Stimulated activated CD4-positive, alpha-beta T cell treated with anti-CD3 and anti-CD28 coated beads, Interleukin-2, amount 100 ng/mL, for 48 hours (primary cell): ENCODE data around the gene RAB10.
"Not testable (repeated sequence)": the region's sequence is repeated elsewhere in the genome, so short reads cannot be mapped to it uniquely, and the experiment has no call there.

Experiments used
- DNase-seq, 2 donors: peaks; one replicate each; pipeline ENCODE4 v3.0.0-alpha.2; 2020

The RAB10 gene

GRCh38 chr2:26103752-26104151 is 69.9 kb downstream of the RAB10 start:
- DNase-seq: no peak

- DNase-seq: not testable (repeated sequence)
Observed at GRCh38 chr2:26108701-26109100, 74.8 kb downstream of the RAB10 start.

- DNase-seq: no peak
Observed at GRCh38 chr2:26112201-26112600, 78.3 kb downstream of the RAB10 start.

- DNase-seq: no peak
Observed at GRCh38 chr2:26114151-26114550, 80.3 kb downstream of the RAB10 start.

GRCh38 chr2:26118682-26119081 is 84.8 kb downstream of the RAB10 start:
- DNase-seq: no peak

- DNase-seq: no peak
Observed at GRCh38 chr2:26119521-26119920, 85.6 kb downstream of the RAB10 start.

GRCh38 chr2:26122630-26123029 is 88.7 kb downstream of the RAB10 start:
- DNase-seq: no peak

- no peak for DNase-seq
Observed at GRCh38 chr2:26123426-26123825, 89.5 kb downstream of the RAB10 start.

- no peak for DNase-seq
Observed at GRCh38 chr2:26126074-26126473, 92.2 kb downstream of the RAB10 start.

GRCh38 chr2:26128176-26128575 is 94.3 kb downstream of the RAB10 start:
- no peak for DNase-seq

- no peak for DNase-seq
Observed at GRCh38 chr2:26130763-26131162, 96.9 kb downstream of the RAB10 start.

GRCh38 chr2:26136451-26136850 is 102.6 kb downstream of the RAB10 start:
- DNase-seq: no peak

- no peak for DNase-seq
Observed at GRCh38 chr2:26139269-26140183, 105.6 kb downstream of the RAB10 start.

- no peak for DNase-seq
Observed at GRCh38 chr2:26141145-26141769, 107.4 kb downstream of the RAB10 start.

- no peak for DNase-seq
Observed at GRCh38 chr2:26144031-26144430, 110.1 kb downstream of the RAB10 start.

- peak; percentile 51 to 56 for DNase-seq
Observed at GRCh38 chr2:26144953-26145680, 111.2 kb downstream of the RAB10 start.

- DNase-seq: no peak
Observed at GRCh38 chr2:26148501-26148900, 114.6 kb downstream of the RAB10 start.

- no peak for DNase-seq
Observed at GRCh38 chr2:26150243-26150642, 116.4 kb downstream of the RAB10 start.

GRCh38 chr2:26157580-26157979 is 123.7 kb downstream of the RAB10 start:
- DNase-seq: no peak

GRCh38 chr2:26161926-26162325 is 128.0 kb downstream of the RAB10 start:
- no peak for DNase-seq

- DNase-seq: no peak
Observed at GRCh38 chr2:26162963-26163362, 129.1 kb downstream of the RAB10 start.

- no peak for DNase-seq
Observed at GRCh38 chr2:26164231-26164630, 130.3 kb downstream of the RAB10 start.

GRCh38 chr2:26164641-26165211 is 130.8 kb downstream of the RAB10 start:
- DNase-seq: no peak
